Measurements from ENCODE around the gene PPP1R3C. TPM values are rescaled to one million over a fixed set of nuclear protein-coding genes. Genes with fewer than 3 reads are reported as not detected.

The PPP1R3C gene
- total RNA-seq, 4 donors from 2014 or later, result 19.7 to 55.2 (median 25.5) TPM

DNA sequence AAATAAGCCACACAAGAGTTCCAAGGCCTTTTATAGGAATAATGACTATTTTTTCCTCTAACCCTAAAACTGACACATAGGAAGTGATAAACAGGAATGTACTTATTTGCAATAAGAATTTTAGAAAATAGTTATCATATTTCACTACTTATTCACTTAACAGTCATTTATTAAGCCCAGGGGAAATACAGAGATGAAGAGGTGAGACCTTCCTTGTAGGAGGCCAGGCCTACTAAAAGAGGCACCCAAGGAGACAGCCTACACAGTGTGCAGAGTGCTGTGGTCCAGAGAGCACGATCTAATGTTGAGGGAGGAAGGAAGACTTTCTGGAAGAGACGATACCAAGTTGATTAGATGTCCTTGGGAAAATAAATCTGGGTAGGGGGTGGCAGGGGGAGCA, 45.0 kb upstream of the PPP1R3C start:
- Histone ChIP-seq H3K9me3 (no peaks in the 10 kb centered on the region), H3K4me3 (no peak overlapping the region), H3K36me3 (no peaks in the 10 kb centered on the region), H3K27me3 (no peaks in the 10 kb centered on the region), H3K4me1 (no peaks in the 10 kb centered on the region), H3K27ac (no peak overlapping the region)
- TF ChIP-seq CTCF (IDR thresholded peaks at IDR 0.05), result no peak
- no peak for TF ChIP-seq POLR2A (IDR thresholded peaks at IDR 0.05)
- intact Hi-C loops (cut with DNase I; ENCODE audit: low total_unique reads), result no loop called here
- no peak for DNase-seq

- Histone ChIP-seq H3K27ac (no peak overlapping the region), H3K4me1 (no peaks in the 10 kb centered on the region), H3K27me3 (no peaks in the 10 kb centered on the region), H3K9me3 (no peaks in the 10 kb centered on the region), H3K4me3 (no peak overlapping the region), H3K36me3 (no peaks in the 10 kb centered on the region)
- TF ChIP-seq POLR2A (IDR thresholded peaks at IDR 0.05) (no peak), CTCF (IDR thresholded peaks at IDR 0.05) (no peak)
- no peak for DNase-seq
- intact Hi-C loops (cut with DNase I; ENCODE audit: low total_unique reads), result no loop called here
Observed at GRCh38 chr10:91672021-91672608, 39.2 kb upstream of the PPP1R3C start.

GRCh38 chr10:91668913-91669312, 36.0 kb upstream of the PPP1R3C start:
- DNase-seq, result no peak
- Histone ChIP-seq H3K36me3 (no peaks in the 10 kb centered on the region), H3K27me3 (no peaks in the 10 kb centered on the region), H3K4me1 (no peaks in the 10 kb centered on the region), H3K9me3 (no peaks in the 10 kb centered on the region), H3K27ac (no peak overlapping the region), H3K4me3 (no peak overlapping the region)
- no peak for TF ChIP-seq CTCF (IDR thresholded peaks at IDR 0.05)
- TF ChIP-seq POLR2A (IDR thresholded peaks at IDR 0.05), result no peak
- intact Hi-C loops (cut with DNase I; ENCODE audit: low total_unique reads), result no loop called here

DNA sequence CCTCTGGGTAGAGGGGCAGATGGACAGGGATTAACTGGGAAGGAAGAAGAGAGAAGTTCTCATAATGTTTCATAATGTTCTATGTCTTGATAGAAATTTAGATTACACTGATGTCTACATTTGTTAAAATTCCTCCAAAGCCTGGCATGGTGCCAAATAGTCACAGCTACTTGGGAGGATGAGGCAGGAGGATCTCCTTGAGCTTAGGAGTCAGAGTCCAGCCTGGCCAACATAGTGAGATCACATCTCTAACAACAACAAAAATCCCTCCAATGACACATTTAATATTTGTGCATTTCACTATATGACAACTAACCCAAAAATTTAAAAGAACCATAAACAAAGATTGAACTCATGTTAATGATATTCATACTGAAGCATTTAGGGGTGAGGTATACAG, 33.0 kb upstream of the PPP1R3C start:
- Histone ChIP-seq H3K4me3 (no peak overlapping the region), H3K4me1 (no peaks in the 10 kb centered on the region), H3K9me3 (no peaks in the 10 kb centered on the region), H3K27me3 (no peaks in the 10 kb centered on the region), H3K27ac (no peak overlapping the region), H3K36me3 (no peaks in the 10 kb centered on the region)
- intact Hi-C loops (cut with DNase I; ENCODE audit: low total_unique reads), result no loop called here
- TF ChIP-seq CTCF (IDR thresholded peaks at IDR 0.05) (no peak), POLR2A (IDR thresholded peaks at IDR 0.05) (no peak)
- no peak for DNase-seq

DNA sequence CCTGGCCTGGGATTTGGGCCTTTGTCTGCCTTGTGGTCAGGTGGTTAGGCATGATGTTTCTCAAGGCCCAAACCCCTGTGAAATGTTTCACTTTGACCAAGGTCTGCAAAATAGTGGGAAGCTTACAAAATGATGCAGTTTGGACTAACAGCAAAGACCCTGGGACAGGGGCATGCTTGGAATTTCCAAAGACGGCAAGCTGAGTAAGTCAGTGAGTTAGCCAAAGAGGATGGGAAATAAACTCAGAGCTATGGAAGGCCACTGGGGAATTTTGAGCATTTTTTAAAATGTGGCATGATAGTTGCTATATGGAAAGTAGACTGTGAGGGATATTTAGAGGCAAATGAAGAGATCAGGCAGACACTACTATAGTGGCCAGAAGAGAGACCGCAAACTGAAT, 31.6 kb upstream of the PPP1R3C start:
- intact Hi-C loops (cut with DNase I; ENCODE audit: low total_unique reads), result no loop called here
- no peak overlapping the region for H3K27ac ChIP-seq
- TF ChIP-seq POLR2A (IDR thresholded peaks at IDR 0.05) (no peak), CTCF (IDR thresholded peaks at IDR 0.05) (no peak)
- no peaks in the 10 kb centered on the region for H3K36me3 ChIP-seq
- no peaks in the 10 kb centered on the region for H3K9me3 ChIP-seq
- peaks cover 0 to under 1% of the 10 kb centered on the region in 2 donors for H3K27me3 ChIP-seq
- H3K4me3 ChIP-seq, result no peak overlapping the region
- DNase-seq, result no peak
- no peaks in the 10 kb centered on the region for H3K4me1 ChIP-seq

Data from uterus (tissue), 4 donors.